Transverse colon (tissue), 4 donors: Measurements from ENCODE around the gene NID1.

Experiments used
- POLR2A ChIP-seq: fragments of 450-650 bp; IDR thresholded peaks from one replicate; pipeline ENCODE4 v1.6.1; 2016; ENCODE audit warnings: antibody characterized with exemption, mild to moderate bottlenecking, moderate library complexity
- POLR2AphosphoS5 ChIP-seq, 3 donors: sonication (generic); formaldehyde crosslinking; IDR thresholded peaks; one replicate each; pipeline ENCODE4 v1.6.1; 2016; ENCODE audit warnings: antibody characterized with exemption in 3 of 3
- TF ChIP-seq, protein P1 (sequence below), 5 experiments: fragments of 200-600 bp in 3 of 5; fragments of 450-650 bp in 2 of 5; sonication (generic) in 3 of 5; IDR thresholded peaks; 1 replicate in 2 of 5; 2 replicates in 3 of 5; pipeline ENCODE4 v1.5.1; 2016 to 2017; ENCODE audit warnings: antibody characterized with exemption in 5 of 5, inconsistent platforms in 3 of 5, mild to moderate bottlenecking in 2 of 5, moderate library complexity in 1 of 5

DNA sequence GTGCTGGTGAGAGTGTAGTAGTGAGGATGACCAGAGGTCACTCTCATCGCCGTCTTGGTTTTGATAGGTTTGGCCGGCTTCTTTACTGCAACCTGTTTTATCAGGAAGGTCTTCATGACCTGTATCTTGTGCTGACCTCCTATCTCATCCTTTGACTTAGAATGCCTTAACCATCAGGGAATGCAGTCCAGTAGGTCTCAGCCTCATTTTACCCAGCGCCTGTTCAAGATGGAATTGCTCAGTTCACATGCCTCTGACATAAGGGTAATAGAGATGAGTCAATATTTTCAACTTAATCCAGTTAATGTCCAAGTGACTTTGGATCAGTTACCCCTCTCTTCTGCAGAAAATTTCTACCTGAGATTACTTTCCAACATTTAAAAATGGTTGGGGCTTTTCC, 4.6 kb downstream of the NID1 start:
- TF ChIP-seq, protein P1, sequence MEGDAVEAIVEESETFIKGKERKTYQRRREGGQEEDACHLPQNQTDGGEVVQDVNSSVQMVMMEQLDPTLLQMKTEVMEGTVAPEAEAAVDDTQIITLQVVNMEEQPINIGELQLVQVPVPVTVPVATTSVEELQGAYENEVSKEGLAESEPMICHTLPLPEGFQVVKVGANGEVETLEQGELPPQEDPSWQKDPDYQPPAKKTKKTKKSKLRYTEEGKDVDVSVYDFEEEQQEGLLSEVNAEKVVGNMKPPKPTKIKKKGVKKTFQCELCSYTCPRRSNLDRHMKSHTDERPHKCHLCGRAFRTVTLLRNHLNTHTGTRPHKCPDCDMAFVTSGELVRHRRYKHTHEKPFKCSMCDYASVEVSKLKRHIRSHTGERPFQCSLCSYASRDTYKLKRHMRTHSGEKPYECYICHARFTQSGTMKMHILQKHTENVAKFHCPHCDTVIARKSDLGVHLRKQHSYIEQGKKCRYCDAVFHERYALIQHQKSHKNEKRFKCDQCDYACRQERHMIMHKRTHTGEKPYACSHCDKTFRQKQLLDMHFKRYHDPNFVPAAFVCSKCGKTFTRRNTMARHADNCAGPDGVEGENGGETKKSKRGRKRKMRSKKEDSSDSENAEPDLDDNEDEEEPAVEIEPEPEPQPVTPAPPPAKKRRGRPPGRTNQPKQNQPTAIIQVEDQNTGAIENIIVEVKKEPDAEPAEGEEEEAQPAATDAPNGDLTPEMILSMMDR (IDR thresholded peaks at IDR 0.05) = no peak
- TF ChIP-seq POLR2AphosphoS5 (IDR thresholded peaks at IDR 0.05) = no peak
- no peak for TF ChIP-seq POLR2A
